GM21367 (cell line): ENCODE measurements around the gene SIDT2.
"Not testable (repeated sequence)": the region's sequence is repeated elsewhere in the genome, so short reads cannot be mapped to it uniquely, and the experiment has no call there.

Experiments used
- ATAC-seq: cut with Tn5 transposase; IDR thresholded peaks from one replicate; pipeline ENCODE4 v1.9.1; 2021; ENCODE audit not compliant: unreplicated experiment

SIDT2 gene

GRCh38 chr11:117171404-117172061 is 7.0 kb upstream of the SIDT2 start:
- ATAC-seq = no peak

- no peak for ATAC-seq
Measured at GRCh38 chr11:117172724-117173421, 5.7 kb upstream of the SIDT2 start.

GRCh38 chr11:117175104-117175503 is 3.4 kb upstream of the SIDT2 start:
- ATAC-seq = no peak

- no peak for ATAC-seq
Measured at GRCh38 chr11:117175781-117176180, 2.8 kb upstream of the SIDT2 start.

- ATAC-seq = no peak
Measured at GRCh38 chr11:117176186-117176585, 2.4 kb upstream of the SIDT2 start.

GRCh38 chr11:117177534-117178209 is 871 bp upstream of the SIDT2 start:
- no peak for ATAC-seq

- ATAC-seq = peak; percentile 18
Measured at GRCh38 chr11:117179048-117179999, 781 bp downstream of the SIDT2 start.

- ATAC-seq = no peak
Measured at GRCh38 chr11:117180020-117180419, 1.5 kb downstream of the SIDT2 start.

- ATAC-seq = no peak
Measured at GRCh38 chr11:117180661-117181585, 2.4 kb downstream of the SIDT2 start.

- ATAC-seq = no peak
Measured at GRCh38 chr11:117181586-117182550, 3.3 kb downstream of the SIDT2 start.

GRCh38 chr11:117182551-117182935 is 4.0 kb downstream of the SIDT2 start:
- ATAC-seq = no peak

- not testable (repeated sequence) for ATAC-seq
Measured at GRCh38 chr11:117183178-117183577, 4.6 kb downstream of the SIDT2 start.

- ATAC-seq = no peak
Measured at GRCh38 chr11:117183724-117184349, 5.3 kb downstream of the SIDT2 start.

GRCh38 chr11:117185736-117186430 is 7.3 kb downstream of the SIDT2 start:
- no peak for ATAC-seq

- no peak for ATAC-seq
Measured at GRCh38 chr11:117186431-117186761, 7.9 kb downstream of the SIDT2 start.

GRCh38 chr11:117187007-117187406 is 8.5 kb downstream of the SIDT2 start:
- ATAC-seq = no peak

GRCh38 chr11:117187428-117187798 is 8.9 kb downstream of the SIDT2 start:
- ATAC-seq = no peak
